K562 (cell line): ENCODE results near the gene MYO1B.

Experiments
- BACH1 ChIP-seq: fragments of 200-800 bp; sonication (Bioruptor generic); IDR thresholded peaks from 2 replicates; pipeline ENCODE4 v1.6.1; 2016; ENCODE audit warnings: missing genetic modification characterization, missing compliant biosample characterization
- CSDE1 ChIP-seq, 2 experiments: fragments of 450-650 bp; IDR thresholded peaks; 2 replicates each; pipeline ENCODE4 v1.6.1; 2016; ENCODE audit warnings: mild to moderate bottlenecking in 1 of 2
- EP300 ChIP-seq: IDR thresholded peaks from 2 replicates; pipeline ENCODE4 v1.6.1; 2012; ENCODE audit warnings: low read length, improper control_type of control experiment
- POLR2G ChIP-seq: fragments of 200-400 bp; formaldehyde crosslinking; IDR thresholded peaks from 2 replicates; pipeline ENCODE4 v1.6.1; 2017; ENCODE audit warnings: low read depth, mild to moderate bottlenecking, antibody characterized with exemption, low read length, moderate library complexity
- SMC3 ChIP-seq: conservative IDR thresholded peaks from 2 replicates; pipeline ENCODE4 v1.6.1; 2011; ENCODE audit warnings: low read depth, low read length, improper control_type of control experiment; ENCODE audit not compliant: insufficient read depth
- STAT5B ChIP-seq: fragments of 250-450 bp; sonication (Bioruptor Pico); IDR thresholded peaks from 2 replicates; pipeline ENCODE4 v1.8.0; 2021; ENCODE audit warnings: mild to moderate bottlenecking, inconsistent platforms
- TBP ChIP-seq: optimal IDR thresholded peaks from 2 replicates; pipeline ENCODE3; 2011; ENCODE audit warnings: low read depth, low read length, improper control_type of control experiment
- TF ChIP-seq, protein P1 (sequence below), 3 experiments: IDR thresholded peaks in 2 of 3; conservative IDR thresholded peaks in 1 of 3; 2 replicates each; pipeline ENCODE4 v1.5.1; 2011 to 2012; ENCODE audit warnings: low read length in 3 of 3, mild to moderate bottlenecking in 3 of 3, control low read depth in 2 of 3, improper control_type of control experiment in 1 of 3, inconsistent platforms in 1 of 3, low read depth in 1 of 3, mixed read lengths in 1 of 3, moderate library complexity in 1 of 3; ENCODE audit not compliant: insufficient read depth in 2 of 3
- TF ChIP-seq, protein P2 (sequence below): sonication (generic); formaldehyde crosslinking; IDR thresholded peaks from 2 replicates; pipeline ENCODE4 v1.8.1; 2022; ENCODE audit warnings: missing genetic modification reagents

DNA sequence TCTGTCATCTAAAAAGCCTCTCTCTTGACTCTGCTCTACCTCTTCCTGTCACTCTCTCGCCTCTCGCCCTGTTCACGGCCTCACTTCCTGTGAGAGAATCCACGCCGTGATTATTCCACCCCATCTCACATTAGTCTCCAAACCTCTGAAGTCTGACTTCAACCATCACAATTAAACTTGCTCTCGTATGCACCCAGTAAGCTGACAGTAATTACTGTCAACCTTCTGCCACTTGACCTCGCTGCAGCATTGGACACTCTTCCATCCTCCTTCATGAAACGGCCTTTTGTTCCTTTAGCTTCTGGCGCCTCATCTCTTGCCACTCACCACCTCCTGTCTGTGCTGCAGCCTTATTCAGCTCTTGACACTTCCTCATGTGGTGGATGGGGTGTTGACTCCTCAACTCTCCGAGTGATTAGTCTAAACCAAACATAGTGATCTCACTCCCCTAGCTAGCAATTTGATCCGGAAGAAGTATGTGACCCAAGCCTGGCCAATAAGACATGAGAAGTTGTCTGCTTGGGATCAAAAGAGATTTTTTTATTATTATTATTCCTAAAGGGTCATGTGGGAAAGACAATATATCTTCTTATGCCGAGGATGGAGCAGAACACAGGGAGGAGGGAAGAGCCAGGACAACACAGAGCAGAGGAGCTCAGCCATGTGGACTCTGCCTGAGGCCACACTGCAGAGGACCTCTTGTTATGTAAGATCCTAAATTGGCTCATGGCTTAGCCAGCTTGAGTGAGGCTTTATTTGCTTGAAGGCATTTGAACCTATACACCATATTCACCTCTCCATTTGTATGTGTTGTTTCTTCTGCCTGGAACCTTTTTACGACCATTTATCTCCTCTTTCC, 38.4 kb upstream of the MYO1B start:
- TF ChIP-seq STAT5B (CRISPR knock-in tag) (no peak), TBP (no peak), BACH1 (no peak), EP300 (no peak), CSDE1 (IDR thresholded peaks at IDR 0.05) (no peak), SMC3 (no peak), POLR2G (no peak)
- TF ChIP-seq, protein P1, sequence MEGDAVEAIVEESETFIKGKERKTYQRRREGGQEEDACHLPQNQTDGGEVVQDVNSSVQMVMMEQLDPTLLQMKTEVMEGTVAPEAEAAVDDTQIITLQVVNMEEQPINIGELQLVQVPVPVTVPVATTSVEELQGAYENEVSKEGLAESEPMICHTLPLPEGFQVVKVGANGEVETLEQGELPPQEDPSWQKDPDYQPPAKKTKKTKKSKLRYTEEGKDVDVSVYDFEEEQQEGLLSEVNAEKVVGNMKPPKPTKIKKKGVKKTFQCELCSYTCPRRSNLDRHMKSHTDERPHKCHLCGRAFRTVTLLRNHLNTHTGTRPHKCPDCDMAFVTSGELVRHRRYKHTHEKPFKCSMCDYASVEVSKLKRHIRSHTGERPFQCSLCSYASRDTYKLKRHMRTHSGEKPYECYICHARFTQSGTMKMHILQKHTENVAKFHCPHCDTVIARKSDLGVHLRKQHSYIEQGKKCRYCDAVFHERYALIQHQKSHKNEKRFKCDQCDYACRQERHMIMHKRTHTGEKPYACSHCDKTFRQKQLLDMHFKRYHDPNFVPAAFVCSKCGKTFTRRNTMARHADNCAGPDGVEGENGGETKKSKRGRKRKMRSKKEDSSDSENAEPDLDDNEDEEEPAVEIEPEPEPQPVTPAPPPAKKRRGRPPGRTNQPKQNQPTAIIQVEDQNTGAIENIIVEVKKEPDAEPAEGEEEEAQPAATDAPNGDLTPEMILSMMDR (IDR thresholded peaks at IDR 0.05 in 2 of 3, conservative IDR thresholded peaks at IDR 0.05 in 1 of 3; ENCODE audit: insufficient read depth in 2 of 3, low read depth in 1 of 3, low read length in 3 of 3): no peak
- TF ChIP-seq, protein P2, sequence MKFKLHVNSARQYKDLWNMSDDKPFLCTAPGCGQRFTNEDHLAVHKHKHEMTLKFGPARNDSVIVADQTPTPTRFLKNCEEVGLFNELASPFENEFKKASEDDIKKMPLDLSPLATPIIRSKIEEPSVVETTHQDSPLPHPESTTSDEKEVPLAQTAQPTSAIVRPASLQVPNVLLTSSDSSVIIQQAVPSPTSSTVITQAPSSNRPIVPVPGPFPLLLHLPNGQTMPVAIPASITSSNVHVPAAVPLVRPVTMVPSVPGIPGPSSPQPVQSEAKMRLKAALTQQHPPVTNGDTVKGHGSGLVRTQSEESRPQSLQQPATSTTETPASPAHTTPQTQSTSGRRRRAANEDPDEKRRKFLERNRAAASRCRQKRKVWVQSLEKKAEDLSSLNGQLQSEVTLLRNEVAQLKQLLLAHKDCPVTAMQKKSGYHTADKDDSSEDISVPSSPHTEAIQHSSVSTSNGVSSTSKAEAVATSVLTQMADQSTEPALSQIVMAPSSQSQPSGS (CRISPR knock-in tag): no peak
